Epithelial cell of proximal tubule (primary cell): ENCODE measurements around the gene NLE1. TPM values are rescaled to one million over a fixed set of nuclear protein-coding genes. Genes with fewer than 3 reads are reported as not detected.

ENCODE experiments used
- DNase-seq: peaks from one replicate; pipeline ENCODE4 v3.0.0-alpha.2; 2011; ENCODE audit warnings: low read depth
- H3K4me3 ChIP-seq: 2 replicates; pipeline ENCODE4 v1.5.1; 2011; ENCODE audit warnings: low read depth, mild to moderate bottlenecking, low read length
- total RNA-seq: library from RNA; depleted of rRNA; stranded (reverse); fragments of >200 nt; gene quantifications from 2 replicates; pipeline ENCODE4 v1.2.3, GENCODE V29; 2015
- TF ChIP-seq, protein P1 (sequence below): conservative IDR thresholded peaks from 2 replicates; pipeline ENCODE4 v1.5.1; 2012; ENCODE audit warnings: low read depth, mild to moderate bottlenecking, low read length

The NLE1 gene
- total RNA-seq, 1 donor from 2014 or later = 27.0 TPM

DNA sequence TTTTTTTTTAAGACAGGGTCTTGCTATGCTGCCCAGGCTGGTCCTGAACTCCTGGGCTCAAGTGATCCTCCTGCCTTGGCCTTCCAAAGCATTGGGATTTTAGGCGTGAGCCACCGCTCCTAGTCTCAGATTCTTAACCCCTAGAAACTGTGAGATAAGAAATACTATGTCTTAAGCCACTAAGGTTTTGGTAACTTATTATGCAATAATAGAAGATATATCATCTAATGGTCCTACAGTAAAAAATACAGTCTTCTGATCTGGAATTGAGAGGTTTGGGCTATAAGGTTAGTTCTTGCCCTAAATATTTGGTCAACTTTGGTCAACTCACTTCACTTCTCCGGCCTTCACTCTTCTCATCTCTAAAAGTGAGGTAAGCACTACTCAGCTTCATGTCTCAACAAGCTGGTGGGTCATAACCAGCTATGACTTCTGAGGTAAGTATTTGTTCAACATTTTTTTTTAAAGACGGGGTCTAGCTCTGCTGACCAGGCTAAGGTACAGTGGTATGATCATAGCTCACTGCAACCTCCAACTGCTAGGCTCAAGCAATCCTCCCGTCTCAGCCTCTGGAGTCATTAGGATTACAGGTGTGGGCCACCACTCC is 37.2 kb downstream of the NLE1 start:
- no peak for DNase-seq
- no peak overlapping the region for H3K4me3 ChIP-seq
- TF ChIP-seq, protein P1, sequence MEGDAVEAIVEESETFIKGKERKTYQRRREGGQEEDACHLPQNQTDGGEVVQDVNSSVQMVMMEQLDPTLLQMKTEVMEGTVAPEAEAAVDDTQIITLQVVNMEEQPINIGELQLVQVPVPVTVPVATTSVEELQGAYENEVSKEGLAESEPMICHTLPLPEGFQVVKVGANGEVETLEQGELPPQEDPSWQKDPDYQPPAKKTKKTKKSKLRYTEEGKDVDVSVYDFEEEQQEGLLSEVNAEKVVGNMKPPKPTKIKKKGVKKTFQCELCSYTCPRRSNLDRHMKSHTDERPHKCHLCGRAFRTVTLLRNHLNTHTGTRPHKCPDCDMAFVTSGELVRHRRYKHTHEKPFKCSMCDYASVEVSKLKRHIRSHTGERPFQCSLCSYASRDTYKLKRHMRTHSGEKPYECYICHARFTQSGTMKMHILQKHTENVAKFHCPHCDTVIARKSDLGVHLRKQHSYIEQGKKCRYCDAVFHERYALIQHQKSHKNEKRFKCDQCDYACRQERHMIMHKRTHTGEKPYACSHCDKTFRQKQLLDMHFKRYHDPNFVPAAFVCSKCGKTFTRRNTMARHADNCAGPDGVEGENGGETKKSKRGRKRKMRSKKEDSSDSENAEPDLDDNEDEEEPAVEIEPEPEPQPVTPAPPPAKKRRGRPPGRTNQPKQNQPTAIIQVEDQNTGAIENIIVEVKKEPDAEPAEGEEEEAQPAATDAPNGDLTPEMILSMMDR = no peak

DNA sequence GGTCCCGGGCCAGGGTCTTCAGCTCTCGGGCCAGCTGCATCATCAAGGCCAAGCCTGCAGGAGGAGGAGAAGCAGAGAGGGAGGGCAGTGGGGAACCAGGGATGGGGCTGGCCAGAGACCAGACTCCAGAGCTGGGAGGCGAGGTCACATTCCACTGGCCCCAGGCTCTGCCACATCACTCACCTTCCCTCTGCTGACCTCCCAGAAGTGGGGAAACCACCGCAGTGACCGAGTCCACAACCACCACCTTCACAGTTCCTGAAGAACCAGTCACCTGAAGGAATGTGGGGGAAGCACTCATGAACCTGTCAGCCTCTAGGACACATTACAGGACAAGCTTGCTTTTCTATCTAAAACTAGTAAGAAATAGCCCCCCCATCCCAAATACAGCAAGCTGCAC is 38.8 kb downstream of the NLE1 start:
- DNase-seq = no peak
- H3K4me3 ChIP-seq = no peak overlapping the region
- TF ChIP-seq, protein P1 = no peak

DNA sequence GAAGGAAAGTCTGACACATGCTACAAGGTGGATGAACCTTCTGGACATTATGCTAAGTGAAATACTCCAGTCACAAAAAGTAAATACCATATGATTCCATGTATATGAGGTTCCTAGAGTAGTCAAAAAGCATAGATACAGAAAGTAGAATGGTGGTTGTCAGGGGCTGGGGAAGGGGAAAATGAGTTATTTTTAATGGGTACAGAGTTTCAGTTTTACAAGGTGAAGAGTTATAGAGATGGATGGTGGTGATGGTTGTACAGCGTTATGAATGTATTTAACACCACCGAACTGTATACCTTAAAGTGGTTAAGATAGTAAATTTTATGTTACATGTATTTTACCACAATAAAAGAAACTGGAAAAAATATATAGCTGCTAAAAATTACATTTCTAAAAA is 40.4 kb downstream of the NLE1 start:
- no peak overlapping the region for H3K4me3 ChIP-seq
- TF ChIP-seq, protein P1 = no peak
- no peak for DNase-seq

DNA sequence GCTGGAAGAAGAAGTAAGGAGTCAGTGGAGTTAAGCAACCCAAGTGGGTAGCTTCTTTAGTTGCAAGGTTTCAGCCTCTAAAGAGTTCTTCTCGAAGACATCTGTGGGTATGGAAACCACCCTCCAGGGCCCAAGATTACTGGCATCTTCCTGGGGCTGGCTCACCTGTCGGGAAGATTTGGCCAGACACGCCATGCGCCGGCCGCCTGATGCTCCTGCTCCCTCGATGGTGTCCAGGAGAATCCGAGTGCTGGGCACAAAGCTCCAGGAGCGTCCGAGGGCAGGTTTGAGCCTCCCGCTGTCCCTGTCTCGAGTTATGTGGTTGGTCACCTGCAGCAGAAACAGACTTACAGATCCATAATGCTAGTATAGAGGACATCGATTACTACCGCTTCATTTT is 41.1 kb downstream of the NLE1 start:
- no peak for DNase-seq
- TF ChIP-seq, protein P1 = no peak
- H3K4me3 ChIP-seq = no peak overlapping the region

DNA sequence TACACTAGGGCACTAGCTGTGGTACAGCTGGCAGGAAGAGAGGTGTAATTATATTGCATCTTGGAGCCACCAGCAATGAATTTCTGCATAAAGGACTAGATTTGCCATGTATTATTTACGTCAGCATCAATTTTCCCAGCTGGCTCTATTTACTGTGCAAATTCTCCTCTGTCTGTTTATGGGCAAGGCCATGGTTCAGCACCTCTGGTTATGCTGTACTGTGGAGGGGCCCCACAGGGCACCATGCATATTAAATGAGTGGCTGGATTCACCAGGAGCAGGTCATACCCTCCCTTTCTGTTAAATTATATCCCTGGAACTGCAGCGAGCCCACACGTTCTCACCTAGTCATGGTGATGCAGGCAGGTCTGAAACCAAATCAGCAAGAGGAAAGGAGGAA is 42.2 kb downstream of the NLE1 start:
- no peak overlapping the region for H3K4me3 ChIP-seq

DNA sequence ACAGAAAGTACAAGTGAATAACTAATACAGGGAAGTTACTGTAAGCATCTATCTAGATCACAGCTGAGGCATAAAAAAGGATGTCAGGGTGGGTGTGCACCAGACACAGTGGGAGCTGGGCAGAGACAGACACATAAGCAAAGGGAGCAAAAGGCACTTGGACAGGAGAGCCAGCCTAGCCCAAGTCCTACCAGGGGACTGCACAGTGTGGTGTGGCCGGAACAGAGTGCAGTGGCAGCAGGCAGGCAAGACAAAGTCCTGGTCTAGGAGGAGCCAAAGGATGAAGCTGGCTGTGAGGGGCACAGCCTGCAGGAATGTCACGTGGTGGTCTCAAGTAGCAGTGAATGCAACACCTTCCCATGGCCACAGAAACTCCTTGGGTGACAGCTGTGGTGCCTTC is 44.3 kb downstream of the NLE1 start:
- TF ChIP-seq, protein P1 = no peak
- DNase-seq = no peak
- no peak overlapping the region for H3K4me3 ChIP-seq

More for the DNA sequence above, 42.2 kb downstream of the NLE1 start:
- TF ChIP-seq, protein P1 = no peak
- no peak for DNase-seq

DNA sequence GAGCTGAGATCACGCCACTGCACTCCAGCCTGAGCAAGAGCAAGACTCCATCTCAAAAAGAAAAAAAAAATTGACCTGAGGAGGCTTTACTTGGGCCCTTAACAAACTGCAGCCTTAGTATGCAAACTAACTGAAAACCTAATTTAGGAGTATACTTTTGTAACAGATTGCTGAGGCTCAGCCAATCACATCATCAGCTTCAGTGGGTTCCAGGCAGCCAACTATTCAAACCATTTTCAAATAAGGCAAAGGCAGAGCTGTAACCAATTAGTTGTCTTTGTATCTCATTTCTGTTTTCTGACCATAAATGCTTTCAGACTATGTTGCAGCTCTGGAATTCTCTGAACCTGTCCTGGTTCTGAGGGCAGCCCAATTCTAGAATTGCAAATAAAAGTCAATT is 46.4 kb downstream of the NLE1 start:
- TF ChIP-seq, protein P1 = no peak
- DNase-seq = no peak
- no peak overlapping the region for H3K4me3 ChIP-seq
